Stimulated activated CD8-positive, alpha-beta memory T cell treated with anti-CD3 and anti-CD28 coated beads, Interleukin-15, amount 100 ng/mL, for 24 hours (primary cell): Measurements from ENCODE around the gene ACAD10.
"Not testable (repeated sequence)": the region's sequence is repeated elsewhere in the genome, so short reads cannot be mapped to it uniquely, and the experiment has no call there.

Experiments
- DNase-seq: peaks from one replicate; pipeline ENCODE4 v3.0.0-alpha.2; 2020; ENCODE audit warnings: low read depth

Gene ACAD10

GRCh38 chr12:111687255-111687654 is 1.4 kb downstream of the ACAD10 start:
- no peak for DNase-seq

- no peak for DNase-seq
Measured at GRCh38 chr12:111687952-111688351, 2.1 kb downstream of the ACAD10 start.

- no peak for DNase-seq
Measured at GRCh38 chr12:111691262-111691661, 5.4 kb downstream of the ACAD10 start.

GRCh38 chr12:111692575-111693210 is 6.8 kb downstream of the ACAD10 start:
- DNase-seq = no peak

DNA sequence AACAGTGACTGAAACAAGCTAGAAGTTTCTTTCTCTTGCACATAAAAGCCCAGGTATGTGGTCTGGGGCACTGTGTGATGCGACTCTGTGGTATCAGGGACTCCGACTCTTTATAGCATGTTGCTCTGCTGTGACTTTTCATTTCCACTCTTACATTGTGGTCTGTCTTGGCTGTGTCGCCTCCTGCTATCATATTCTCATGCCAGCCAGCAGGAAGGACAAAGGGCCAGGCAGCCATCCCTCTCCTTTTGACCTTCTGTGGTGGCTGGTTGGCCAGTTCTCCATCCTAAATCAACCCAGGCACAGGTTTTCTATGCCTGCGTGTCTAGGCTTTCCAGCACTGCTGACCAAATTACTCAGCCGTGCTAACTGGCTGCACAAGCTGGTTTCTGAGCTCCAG is 8.0 kb downstream of the ACAD10 start:
- no peak for DNase-seq

DNA sequence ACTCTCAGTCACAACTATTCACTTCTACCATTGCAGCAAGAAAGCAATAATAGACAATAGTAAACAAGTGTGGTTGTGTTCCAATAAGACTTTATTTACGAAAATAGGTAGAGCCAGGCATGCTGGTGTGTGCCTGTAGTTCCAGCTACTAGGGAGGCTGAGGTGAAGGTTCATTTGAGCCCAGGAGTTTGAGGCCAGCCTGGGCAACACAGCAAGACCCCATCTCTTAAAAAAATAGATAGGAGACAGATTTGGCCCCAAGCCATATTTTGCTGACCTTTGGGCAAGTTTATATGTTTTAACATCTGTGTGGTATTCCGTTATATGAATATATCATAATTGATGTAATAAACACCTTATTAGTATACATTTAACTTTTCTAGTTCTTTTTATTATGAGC is 14.1 kb downstream of the ACAD10 start:
- no peak for DNase-seq

DNA sequence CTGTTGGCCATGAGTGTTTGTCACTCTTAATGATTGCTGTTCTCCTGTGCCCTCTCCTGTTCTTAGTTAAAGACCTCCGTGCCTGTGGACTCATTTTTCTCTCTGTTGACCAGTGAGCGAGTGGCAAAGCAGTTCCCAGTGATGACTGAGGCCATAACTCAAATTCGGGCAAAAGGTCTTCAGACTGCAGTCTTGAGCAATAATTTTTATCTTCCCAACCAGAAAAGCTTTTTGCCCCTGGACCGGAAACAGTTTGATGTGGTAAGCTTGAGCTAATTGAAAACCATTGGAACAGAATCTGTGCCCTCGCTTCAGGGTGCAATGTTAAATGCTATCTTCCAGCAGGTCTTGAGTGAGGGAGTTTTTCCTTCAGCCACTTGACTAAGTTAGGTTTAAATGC is 19.8 kb downstream of the ACAD10 start:
- no peak for DNase-seq

DNA sequence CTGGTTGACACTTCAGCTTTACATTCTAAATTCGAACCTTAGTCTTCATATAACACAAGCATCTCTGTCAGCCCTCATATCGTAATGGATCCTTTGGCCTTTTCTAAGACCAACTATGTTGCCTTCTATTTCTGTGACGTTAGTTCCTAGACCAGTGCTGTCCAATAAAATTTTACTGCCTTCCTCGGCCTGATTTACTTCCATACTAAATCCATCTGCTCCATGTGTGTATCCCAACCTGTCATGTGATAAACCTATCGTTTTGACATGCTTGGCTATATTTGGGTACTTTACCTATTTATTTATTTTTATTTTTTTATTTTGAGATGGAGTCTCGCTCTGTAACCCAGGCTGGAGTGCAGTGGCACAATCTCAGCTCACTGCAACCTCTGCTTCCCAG is 20.3 kb downstream of the ACAD10 start:
- DNase-seq = no peak

DNA sequence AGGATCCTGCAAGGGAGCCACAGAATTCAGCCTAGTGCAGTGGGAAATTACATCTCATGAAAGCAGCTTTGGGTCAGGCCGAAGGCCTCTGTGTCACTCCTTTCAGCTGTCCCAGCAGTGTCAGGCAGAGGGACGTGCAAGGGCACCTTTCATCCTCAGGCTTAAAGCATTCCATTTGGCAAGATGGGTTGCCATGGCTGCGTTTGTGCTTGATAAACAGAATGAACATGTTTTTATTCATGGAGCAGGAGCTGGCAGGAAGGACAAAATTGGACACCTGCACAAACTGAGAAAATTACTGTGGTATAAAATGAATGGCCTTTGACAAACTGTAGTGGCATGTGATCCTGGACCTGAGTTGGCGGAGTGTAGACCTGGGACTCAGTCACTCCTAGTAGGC is 29.4 kb downstream of the ACAD10 start:
- DNase-seq = no peak

- not testable (repeated sequence) for DNase-seq
Measured at GRCh38 chr12:111719316-111719715, 33.5 kb downstream of the ACAD10 start.

GRCh38 chr12:111720457-111720856 is 34.6 kb downstream of the ACAD10 start:
- DNase-seq = no peak

GRCh38 chr12:111723646-111724360 is 38.0 kb downstream of the ACAD10 start:
- not testable (repeated sequence) for DNase-seq

DNA sequence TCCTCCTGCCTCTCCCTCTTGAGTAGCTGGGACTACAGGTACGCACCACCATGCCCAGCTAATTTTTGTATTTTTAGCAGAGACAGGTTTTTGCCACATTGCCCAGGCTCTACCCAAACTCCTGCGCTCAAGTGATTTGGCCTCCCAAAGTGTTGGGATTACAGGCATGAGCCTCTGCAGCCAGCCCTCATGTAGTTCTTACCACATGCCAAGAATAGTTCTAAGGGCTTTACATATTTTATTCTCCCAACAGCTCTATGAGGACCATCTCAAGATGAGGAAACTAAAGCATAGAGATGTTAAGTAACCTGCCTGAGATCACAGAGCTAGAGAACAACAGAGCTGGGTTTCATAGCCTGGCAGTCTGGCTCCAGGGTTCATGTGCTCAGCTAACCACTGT is 42.9 kb downstream of the ACAD10 start:
- no peak for DNase-seq

DNA sequence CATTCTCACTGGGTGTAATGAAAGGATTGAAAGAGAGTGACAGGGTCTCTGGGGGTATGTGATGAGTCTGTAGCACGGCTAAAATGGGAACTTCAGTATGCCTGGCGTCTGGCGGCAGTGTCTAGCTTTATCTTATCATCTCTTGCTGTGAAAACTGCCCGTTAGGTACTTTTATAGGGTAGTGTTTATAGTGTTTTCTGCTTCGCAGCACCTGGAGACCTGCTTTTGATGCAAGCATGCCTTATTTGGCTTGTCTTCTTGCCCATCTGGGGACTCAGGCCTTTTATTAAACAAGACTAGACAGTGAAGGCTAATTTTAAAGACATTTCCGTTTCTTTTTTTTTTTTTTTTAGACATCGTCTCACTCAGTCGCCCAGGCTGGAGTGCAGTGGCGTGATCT is 44.6 kb downstream of the ACAD10 start:
- DNase-seq = no peak

- DNase-seq = no peak
Measured at GRCh38 chr12:111732786-111733185, 46.9 kb downstream of the ACAD10 start.

- no peak for DNase-seq
Measured at GRCh38 chr12:111733340-111733915, 47.6 kb downstream of the ACAD10 start.

DNA sequence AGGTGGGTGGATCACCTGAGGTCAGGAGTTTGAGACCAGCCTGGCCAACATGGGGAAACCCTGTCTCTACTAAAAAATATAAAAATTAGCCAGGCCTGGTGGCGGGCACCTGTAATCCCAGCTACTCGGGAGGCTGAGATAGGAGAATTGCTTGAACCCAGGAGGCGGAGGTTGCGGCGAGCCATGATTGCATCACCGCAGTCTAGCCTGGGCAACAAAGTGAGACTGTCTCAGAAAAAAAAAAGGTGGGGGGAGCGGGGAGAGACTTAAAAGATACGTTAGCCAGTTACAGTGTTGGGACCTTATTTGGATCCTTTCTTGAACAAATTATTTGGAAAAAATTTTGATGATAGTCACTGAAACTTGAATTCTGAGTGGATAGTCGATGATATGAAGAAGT is 53.7 kb downstream of the ACAD10 start:
- not testable (repeated sequence) for DNase-seq

GRCh38 chr12:111741235-111741812 is 55.5 kb downstream of the ACAD10 start:
- no peak for DNase-seq

DNA sequence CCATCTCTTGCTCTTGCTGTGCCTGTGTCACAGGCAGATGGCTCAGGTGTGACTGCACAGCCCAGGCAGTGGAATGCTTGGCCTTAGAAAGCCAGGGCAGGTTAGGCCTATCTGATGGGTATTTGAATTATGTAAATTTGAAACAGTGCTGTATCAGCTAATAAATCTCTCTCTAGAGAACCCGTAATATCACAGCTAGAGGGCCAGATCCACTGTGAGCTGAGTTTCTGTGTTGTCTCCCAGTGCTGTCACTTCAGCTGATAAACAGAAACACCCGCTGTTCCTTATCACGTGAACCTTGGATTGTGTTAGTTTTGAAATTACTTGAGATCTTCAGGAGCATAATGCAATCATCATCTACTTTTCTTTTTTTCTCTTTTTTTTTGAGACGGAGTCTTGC is 59.4 kb downstream of the ACAD10 start:
- DNase-seq = no peak

DNA sequence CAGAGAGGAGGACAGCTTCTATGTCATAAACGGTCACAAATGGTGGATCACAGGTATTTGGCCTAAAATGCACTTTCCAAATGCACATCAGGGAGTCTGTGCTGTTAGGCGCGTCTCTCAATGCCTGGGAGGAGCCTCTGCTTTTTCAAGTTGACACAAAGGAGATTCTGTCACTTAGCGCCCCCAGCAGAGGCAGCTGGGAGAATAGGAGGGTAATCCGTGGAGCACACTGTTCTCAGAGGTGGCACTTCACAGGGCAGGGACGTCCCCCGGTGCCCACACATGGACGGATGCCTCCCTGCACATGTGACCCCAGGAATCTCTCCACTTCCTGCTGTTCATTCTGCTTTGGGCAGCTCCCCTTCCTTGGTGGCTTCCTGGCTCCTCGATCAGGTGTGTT is 61.5 kb downstream of the ACAD10 start:
- DNase-seq = no peak

GRCh38 chr12:111748151-111748672 is 62.4 kb downstream of the ACAD10 start:
- no peak for DNase-seq

- no peak for DNase-seq
Measured at GRCh38 chr12:111748867-111749266, 63.0 kb downstream of the ACAD10 start.

DNA sequence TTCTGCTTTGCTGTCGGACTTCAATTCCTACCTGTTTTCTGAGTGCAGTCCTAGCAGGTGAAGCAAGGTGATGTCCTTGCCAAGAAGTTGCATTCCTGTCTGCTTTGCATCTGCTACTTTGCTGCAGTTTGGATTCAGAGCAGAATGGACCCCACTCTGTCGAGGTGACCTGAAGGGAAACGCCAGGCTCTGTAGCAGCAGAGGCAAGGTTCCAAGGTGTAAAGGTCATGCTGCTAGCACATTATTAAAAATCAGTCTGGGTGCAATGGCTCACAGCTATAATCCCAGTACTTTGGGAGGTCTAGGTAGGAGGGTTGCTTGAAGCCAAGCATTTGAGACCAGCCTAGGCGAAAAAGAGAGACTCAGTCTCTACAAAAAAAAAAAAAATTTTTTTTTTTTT is 63.5 kb downstream of the ACAD10 start:
- DNase-seq = no peak
